Stomach (tissue), 4 donors: ENCODE measurements around the gene NXN.

Experiments
- EP300 ChIP-seq: sonication (generic); formaldehyde crosslinking; IDR thresholded peaks from one replicate; pipeline ENCODE4 v1.6.1; 2017; ENCODE audit warnings: antibody characterized with exemption
- POLR2A ChIP-seq, 4 donors: fragments of 450-650 bp; IDR thresholded peaks; one replicate each; pipeline ENCODE4 v1.6.1; 2016; ENCODE audit warnings: antibody characterized with exemption in 4 of 4, control low read depth in 2 of 4, mild to moderate bottlenecking in 1 of 4, moderate library complexity in 1 of 4
- TF ChIP-seq, protein P1 (sequence below), 7 experiments: fragments of 450-650 bp in 4 of 7; fragments of 200-600 bp in 3 of 7; sonication (generic) in 3 of 7; IDR thresholded peaks; one replicate each; pipeline ENCODE4 v1.5.1; 2016 to 2019; ENCODE audit warnings: antibody characterized with exemption in 7 of 7, control low read depth in 2 of 7, mild to moderate bottlenecking in 1 of 7

DNA sequence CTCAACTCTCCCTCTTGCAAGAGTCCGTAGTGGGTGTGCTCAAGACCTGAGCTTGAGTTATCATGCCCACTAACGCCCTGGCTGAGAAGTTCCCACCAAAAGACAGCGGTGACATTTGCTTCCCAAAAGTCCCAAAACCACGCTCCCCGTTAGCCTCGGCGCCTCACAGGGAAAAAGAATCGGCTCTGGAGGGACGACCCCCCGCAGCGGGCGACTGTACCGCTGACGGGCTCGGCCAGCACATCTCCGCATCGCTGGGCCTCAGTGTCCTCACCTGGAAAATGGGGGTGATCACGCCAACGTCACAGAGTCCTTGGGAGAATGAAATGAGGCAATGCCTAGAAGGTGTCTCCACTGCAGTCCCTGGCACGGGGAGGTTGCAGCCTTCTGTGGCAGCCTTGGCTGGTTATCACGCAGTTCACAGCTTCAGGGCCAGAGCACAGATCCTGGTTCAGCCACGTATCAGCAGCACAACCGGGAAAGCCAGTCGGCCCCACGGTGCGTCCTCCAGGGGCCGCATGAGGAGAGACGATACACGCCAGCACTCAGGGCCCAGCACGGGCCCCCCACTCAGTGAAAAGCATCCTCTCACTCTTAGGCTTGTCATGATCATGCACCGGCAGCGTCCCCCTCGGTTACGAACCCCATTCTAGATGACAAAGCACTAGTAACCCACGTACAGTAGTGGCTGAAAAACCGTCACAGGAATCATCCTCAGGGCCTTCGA, 32.9 kb downstream of the NXN start:
- TF ChIP-seq POLR2A (IDR thresholded peaks at IDR 0.05), result no peak
- no peak for TF ChIP-seq EP300
- TF ChIP-seq, protein P1, sequence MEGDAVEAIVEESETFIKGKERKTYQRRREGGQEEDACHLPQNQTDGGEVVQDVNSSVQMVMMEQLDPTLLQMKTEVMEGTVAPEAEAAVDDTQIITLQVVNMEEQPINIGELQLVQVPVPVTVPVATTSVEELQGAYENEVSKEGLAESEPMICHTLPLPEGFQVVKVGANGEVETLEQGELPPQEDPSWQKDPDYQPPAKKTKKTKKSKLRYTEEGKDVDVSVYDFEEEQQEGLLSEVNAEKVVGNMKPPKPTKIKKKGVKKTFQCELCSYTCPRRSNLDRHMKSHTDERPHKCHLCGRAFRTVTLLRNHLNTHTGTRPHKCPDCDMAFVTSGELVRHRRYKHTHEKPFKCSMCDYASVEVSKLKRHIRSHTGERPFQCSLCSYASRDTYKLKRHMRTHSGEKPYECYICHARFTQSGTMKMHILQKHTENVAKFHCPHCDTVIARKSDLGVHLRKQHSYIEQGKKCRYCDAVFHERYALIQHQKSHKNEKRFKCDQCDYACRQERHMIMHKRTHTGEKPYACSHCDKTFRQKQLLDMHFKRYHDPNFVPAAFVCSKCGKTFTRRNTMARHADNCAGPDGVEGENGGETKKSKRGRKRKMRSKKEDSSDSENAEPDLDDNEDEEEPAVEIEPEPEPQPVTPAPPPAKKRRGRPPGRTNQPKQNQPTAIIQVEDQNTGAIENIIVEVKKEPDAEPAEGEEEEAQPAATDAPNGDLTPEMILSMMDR (IDR thresholded peaks at IDR 0.05), result no peak
